RWPE1 (cell line): ENCODE results near the gene MYRIP.
A peak's percentile ranks its signal among the peaks of the same experiment; 100 is the strongest.

Source experiments
- CTCF ChIA-PET: fragments of 350-600 bp; sonication (Branson Sonifier 250); formaldehyde crosslinking; extraction: SDS; loops from one replicate; lab custom pipeline; 2021; lab: Yijun Ruan, JAX
- POLR2A ChIA-PET: fragments of 400-600 bp; formaldehyde crosslinking; extraction: SDS; loops from one replicate; lab custom pipeline; 2020; ENCODE audit warnings: antibody characterized with exemption; ENCODE audit not compliant: low non-redundant PET; lab: Yijun Ruan, JAX
- DNase-seq: peaks from one replicate; pipeline ENCODE4 v3.0.0; 2012; ENCODE audit warnings: low spot score
- H3K27ac ChIP-seq: fragments of 450-650 bp; 2 replicates; pipeline ENCODE4 v1.5.1; 2017
- CTCF ChIP-seq: fragments of 450-650 bp; conservative IDR thresholded peaks from 2 replicates; pipeline ENCODE4 v1.5.1; 2017; ENCODE audit warnings: low read depth, mild to moderate bottlenecking

The MYRIP gene

GRCh38 chr3:40299721-40300335, 490.4 kb downstream of the MYRIP start:
- no peak overlapping the region for H3K27ac ChIP-seq
- ChIA-PET CTCF (no interaction called here), POLR2A (no interaction called here)
- DNase-seq = no peak
- no peak for TF ChIP-seq CTCF

DNA sequence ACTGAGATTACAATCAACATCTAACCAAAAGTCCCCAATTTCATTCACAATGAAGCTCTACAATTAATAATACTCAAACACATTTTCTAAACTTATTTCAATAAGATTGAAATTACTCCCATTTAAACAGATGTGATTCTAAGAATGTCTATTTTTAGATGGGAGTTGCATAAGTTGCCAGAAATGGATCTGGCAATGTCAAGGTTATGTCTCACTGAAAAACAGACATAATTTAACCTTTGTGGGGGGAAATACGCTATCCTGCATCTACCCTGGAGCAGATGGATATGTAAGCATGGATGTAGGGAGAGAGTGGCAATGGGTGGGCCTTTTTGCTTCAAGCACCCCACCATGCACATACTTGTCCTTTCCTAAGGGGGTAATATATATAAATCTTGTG, 493.4 kb downstream of the MYRIP start:
- CTCF ChIA-PET = no interaction called here
- POLR2A ChIA-PET = no interaction called here
- no peak for TF ChIP-seq CTCF
- DNase-seq = no peak
- H3K27ac ChIP-seq = no peak overlapping the region

- POLR2A ChIA-PET = no interaction called here
- no peak overlapping the region for H3K27ac ChIP-seq
- TF ChIP-seq CTCF = no peak
- CTCF ChIA-PET = no interaction called here
- no peak for DNase-seq
Measured at GRCh38 chr3:40304352-40304751, 494.9 kb downstream of the MYRIP start.

DNA sequence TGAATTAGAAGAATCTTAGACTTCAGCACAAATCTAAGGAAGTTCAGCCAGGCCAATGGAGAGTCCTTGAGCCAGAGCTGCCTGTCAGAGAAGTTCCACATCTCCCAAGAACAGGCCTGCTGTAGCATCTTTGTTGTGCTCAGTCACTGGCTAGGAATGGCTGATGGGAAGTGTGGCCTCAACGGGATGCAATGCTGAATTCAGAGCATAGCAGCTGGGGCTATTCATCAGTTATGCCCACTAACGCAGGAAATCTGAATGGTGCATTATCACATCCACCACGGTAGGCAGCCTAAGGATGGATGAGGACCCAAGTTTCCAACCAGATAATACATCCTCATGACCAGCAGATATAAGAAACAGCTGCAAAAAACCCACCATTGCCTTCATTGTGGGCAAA, 496.9 kb downstream of the MYRIP start:
- DNase-seq = no peak
- H3K27ac ChIP-seq = no peak overlapping the region
- ChIA-PET CTCF (no interaction called here), POLR2A (no interaction called here)
- TF ChIP-seq CTCF = no peak

- ChIA-PET POLR2A (no interaction called here), CTCF (no interaction called here)
- no peak overlapping the region for H3K27ac ChIP-seq
- DNase-seq = no peak
- TF ChIP-seq CTCF = no peak
Measured at GRCh38 chr3:40307176-40307575, 497.8 kb downstream of the MYRIP start.

- POLR2A ChIA-PET = no interaction called here
- DNase-seq = no peak
- CTCF ChIA-PET = interaction anchor here (0.5 to 1.1 kb wide), 2 partner anchors 15 to 1281 kb away, joined by 3 to 4 read pairs; no protein-coding TSS in a partner anchor
- TF ChIP-seq CTCF = no peak
- H3K27ac ChIP-seq = peak overlapping the region; percentile 85
Measured at GRCh38 chr3:40308725-40309417, 499.5 kb downstream of the MYRIP start.
